Astrocyte (in vitro differentiated cells and primary cell): ENCODE results near the gene ABHD4.

Experiments used
- CTCF ChIP-seq: IDR thresholded peaks from 2 replicates; pipeline ENCODE4 v1.5.1; 2011; ENCODE audit warnings: low read depth, mild to moderate bottlenecking, inconsistent platforms, low read length, moderate library complexity; ENCODE audit not compliant: insufficient read depth
- EZH2 ChIP-seq: IDR thresholded peaks from 2 replicates; pipeline ENCODE4 v1.6.1; 2012; ENCODE audit warnings: mild to moderate bottlenecking, low read length, inconsistent platforms; ENCODE audit not compliant: insufficient read depth

DNA sequence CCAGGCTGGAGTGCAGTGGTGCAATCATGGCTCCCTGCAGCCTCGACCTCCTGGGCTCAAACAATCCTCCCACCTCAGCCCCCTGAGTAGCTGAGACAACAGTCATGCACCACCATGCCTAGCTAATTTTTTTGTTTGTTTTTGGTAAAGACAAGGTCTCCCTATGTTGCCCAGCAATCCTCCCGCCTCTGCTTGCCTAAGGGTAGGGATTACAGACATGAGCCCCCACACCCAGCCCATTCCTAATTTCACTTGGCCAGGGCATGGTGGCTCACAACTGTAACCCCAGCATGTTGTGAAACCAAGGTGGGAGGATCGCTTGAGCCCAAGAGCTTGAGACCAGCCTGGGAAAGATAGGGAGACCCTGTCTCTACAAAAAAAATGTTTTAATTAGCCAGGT, 18.2 kb upstream of the ABHD4 start:
- TF ChIP-seq EZH2 = no peak
- no peak for TF ChIP-seq CTCF
